Kidney (tissue), 14 donors: ENCODE data around the gene ASIP. TPM values are rescaled to one million over a fixed set of nuclear protein-coding genes. Genes with fewer than 3 reads are reported as not detected.
"Not testable (repeated sequence)": the region's sequence is repeated elsewhere in the genome, so short reads cannot be mapped to it uniquely, and the experiment has no call there.

Source experiments
- DNase-seq, 5 donors: peaks; one replicate each; pipeline ENCODE4 v3.0.0-alpha.2; 2013 to 2020
- FAIRE-seq: peaks from 2 replicates; lab custom pipeline; 2012; peaks lifted over from hg19 to GRCh38; lab: Jason Lieb, UNC
- H3K27ac ChIP-seq, 2 donors: one replicate each; pipeline ENCODE4 v1.7.0; 2013; ENCODE audit warnings: low read depth in 2 of 2, low read length in 2 of 2, inconsistent platforms in 1 of 2
- H3K27me3 ChIP-seq: one replicate; pipeline ENCODE4 v1.7.1; 2013; ENCODE audit warnings: low read length, inconsistent platforms; ENCODE audit not compliant: control insufficient read depth, insufficient read depth
- H3K36me3 ChIP-seq, 3 donors: one replicate each; pipeline versions ENCODE4 v1.7.0 to v1.7.1; 2013; ENCODE audit warnings: low read length in 3 of 3, control low read depth in 1 of 3, inconsistent platforms in 1 of 3; ENCODE audit not compliant: insufficient read depth in 3 of 3, control insufficient read depth in 2 of 3
- H3K4me1 ChIP-seq, 3 donors: one replicate each; pipeline versions ENCODE4 v1.7.0 to v1.7.1; 2013; ENCODE audit warnings: low read length in 3 of 3, inconsistent platforms in 1 of 3, low read depth in 1 of 3; ENCODE audit not compliant: control insufficient read depth in 2 of 3, insufficient read depth in 2 of 3
- H3K4me3 ChIP-seq, 3 donors: one replicate each; pipeline versions ENCODE4 v1.7.0 to v1.8.1; 2013; ENCODE audit warnings: low read length in 3 of 3, control low read depth in 1 of 3, inconsistent platforms in 1 of 3
- H3K9ac ChIP-seq, 3 donors: one replicate each; pipeline versions ENCODE4 v1.7.0 to v1.7.1; 2013; ENCODE audit warnings: low read length in 3 of 3, control low read depth in 1 of 3, inconsistent platforms in 1 of 3
- H3K9me3 ChIP-seq, 3 donors: one replicate each; pipeline versions ENCODE4 v1.7.0 to v1.7.1; 2013; ENCODE audit warnings: low read length in 3 of 3, control low read depth in 1 of 3, inconsistent platforms in 1 of 3; ENCODE audit not compliant: control insufficient read depth in 2 of 3, insufficient read depth in 1 of 3
- intact Hi-C: fragments of 100-400 bp; cut with DNase I; formaldehyde crosslinking; loops from one replicate; pipeline ENCODE4 v1.11.1; 2022
- polyA plus RNA-seq: library from polyadenylated mRNA; stranded (reverse); fragments of 350-450 nt; fragmentation: Illumina TruSeq; extraction: RNeasy Lipid Tissue Mini Kit (QIAGEN cat#74804); gene quantifications from one replicate; pipeline ENCODE4 v1.2.3, GENCODE V29; 2014; ENCODE audit warnings: low read depth, low replicate concordance; ENCODE audit not compliant: insufficient read depth
- total RNA-seq: library from RNA; stranded (reverse); fragmentation: NEBNext Ultra II Directional; extraction: Animal tissue kit (Norgen Biotek cat#: 25700); gene quantifications from one replicate; pipeline ENCODE4 v1.2.1, GENCODE V29; 2021
- TF ChIP-seq, protein P1 (sequence below): IDR thresholded peaks from 3 replicates; pipeline ENCODE4 v1.5.1; 2012; ENCODE audit warnings: mild to moderate bottlenecking, moderate library complexity, borderline replicate concordance; ENCODE audit not compliant: insufficient read depth; ENCODE audit errors: extremely low read depth
- donor health status: control.
- donor health status: control.
- donor health status: control.
- donor health status: control.
- donor health status: control.
- donor health status: DM: yes; HTN: yes; CAD: no.
- donor health status: Normal renal cell carcinoma (clear cell type).

The ASIP gene
- total and polyA plus RNA-seq, 2 donors from 2014 or later = 0.84 TPM; not detected in 1

DNA sequence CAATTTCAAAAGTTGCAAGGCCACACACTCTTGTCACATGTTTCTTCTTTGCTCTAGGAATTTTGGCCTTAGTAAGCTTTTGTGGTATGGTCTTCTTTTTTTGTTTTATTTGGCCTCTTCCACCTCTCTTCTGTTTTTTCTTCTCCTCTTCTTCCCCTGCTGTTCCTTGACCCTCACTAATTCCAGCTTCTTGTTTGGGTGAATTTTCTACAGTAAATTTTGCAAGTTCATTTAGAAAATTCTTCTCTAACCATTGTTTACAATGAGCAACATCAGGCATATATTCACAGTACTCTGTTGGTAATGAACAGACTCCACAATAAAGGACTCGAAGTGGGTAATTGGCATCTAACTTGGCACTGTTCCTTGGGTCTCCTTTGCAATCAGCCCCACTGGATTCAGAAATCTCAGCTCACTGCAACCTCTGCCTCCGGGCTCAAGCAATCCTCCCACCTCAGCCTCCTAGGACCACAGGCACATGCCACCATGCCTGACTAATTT is 5.0 kb downstream of the ASIP start:
- TF ChIP-seq, protein P1, sequence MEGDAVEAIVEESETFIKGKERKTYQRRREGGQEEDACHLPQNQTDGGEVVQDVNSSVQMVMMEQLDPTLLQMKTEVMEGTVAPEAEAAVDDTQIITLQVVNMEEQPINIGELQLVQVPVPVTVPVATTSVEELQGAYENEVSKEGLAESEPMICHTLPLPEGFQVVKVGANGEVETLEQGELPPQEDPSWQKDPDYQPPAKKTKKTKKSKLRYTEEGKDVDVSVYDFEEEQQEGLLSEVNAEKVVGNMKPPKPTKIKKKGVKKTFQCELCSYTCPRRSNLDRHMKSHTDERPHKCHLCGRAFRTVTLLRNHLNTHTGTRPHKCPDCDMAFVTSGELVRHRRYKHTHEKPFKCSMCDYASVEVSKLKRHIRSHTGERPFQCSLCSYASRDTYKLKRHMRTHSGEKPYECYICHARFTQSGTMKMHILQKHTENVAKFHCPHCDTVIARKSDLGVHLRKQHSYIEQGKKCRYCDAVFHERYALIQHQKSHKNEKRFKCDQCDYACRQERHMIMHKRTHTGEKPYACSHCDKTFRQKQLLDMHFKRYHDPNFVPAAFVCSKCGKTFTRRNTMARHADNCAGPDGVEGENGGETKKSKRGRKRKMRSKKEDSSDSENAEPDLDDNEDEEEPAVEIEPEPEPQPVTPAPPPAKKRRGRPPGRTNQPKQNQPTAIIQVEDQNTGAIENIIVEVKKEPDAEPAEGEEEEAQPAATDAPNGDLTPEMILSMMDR = no peak
- Histone ChIP-seq H3K9ac (no peak overlapping the region), H3K36me3 (no peaks in the 10 kb centered on the region), H3K9me3 (no peaks in the 10 kb centered on the region), H3K4me3 (no peak overlapping the region), H3K27me3 (no peaks in the 10 kb centered on the region), H3K4me1 (no peaks in the 10 kb centered on the region), H3K27ac (no peak overlapping the region)
- intact Hi-C loops = no loop called here
- DNase-seq (no peak), FAIRE-seq (no peak)

DNA sequence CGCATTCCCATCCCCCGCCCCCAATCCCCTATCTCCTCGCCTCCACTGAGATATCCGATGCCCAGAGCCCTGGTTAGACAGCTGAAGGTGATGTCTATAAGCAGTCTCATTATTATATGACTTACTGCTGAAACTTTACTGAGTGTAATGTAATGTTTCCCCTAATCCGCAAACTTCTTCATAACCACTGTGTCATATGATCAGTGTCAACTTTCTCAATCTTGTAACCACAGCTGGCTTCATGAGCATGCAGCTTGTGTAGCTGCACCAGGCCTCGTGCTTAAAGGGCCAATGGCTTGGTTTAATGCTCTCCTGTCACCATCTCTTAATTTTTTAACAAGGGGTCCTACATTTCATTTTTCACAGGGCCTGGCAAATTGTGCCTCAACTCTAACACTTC is 8.1 kb downstream of the ASIP start:
- Histone ChIP-seq H3K4me3 (no peak overlapping the region), H3K27me3 (no peaks in the 10 kb centered on the region)

DNA sequence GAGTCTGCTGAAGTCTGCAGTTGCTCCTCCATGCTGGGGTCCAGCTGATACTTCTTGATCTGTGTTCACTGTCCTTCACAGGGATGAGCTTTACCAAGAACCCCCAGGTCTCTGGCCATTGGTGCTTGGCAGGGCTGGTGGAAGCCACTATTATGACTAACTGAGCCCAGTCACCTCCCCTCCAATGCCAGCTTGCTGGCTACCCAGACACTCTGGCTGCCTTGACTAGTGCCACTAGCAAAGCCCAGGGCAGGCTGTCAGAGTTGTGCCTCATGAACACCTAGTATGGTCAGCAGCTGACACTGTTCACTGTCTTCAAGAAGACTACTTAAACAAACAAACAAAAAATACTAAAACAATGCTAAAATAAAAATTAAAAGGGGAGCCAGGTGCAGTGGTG is 8.8 kb downstream of the ASIP start:
- intact Hi-C loops = no loop called here
- H3K27me3 ChIP-seq = no peaks in the 10 kb centered on the region
- H3K4me1 ChIP-seq = no peaks in the 10 kb centered on the region
- no peak overlapping the region for H3K9ac ChIP-seq
- H3K9me3 ChIP-seq = no peaks in the 10 kb centered on the region
- DNase-seq (no peak), FAIRE-seq (no peak)
- no peaks in the 10 kb centered on the region for H3K36me3 ChIP-seq
- TF ChIP-seq, protein P1 = no peak
- H3K27ac ChIP-seq = no peak overlapping the region
- H3K4me3 ChIP-seq = no peak overlapping the region

More for the DNA sequence above, 8.1 kb downstream of the ASIP start:
- TF ChIP-seq, protein P1 = no peak
- Histone ChIP-seq H3K27ac (no peak overlapping the region), H3K36me3 (no peaks in the 10 kb centered on the region), H3K9me3 (no peaks in the 10 kb centered on the region), H3K4me1 (no peaks in the 10 kb centered on the region), H3K9ac (no peak overlapping the region)
- no peak for DNase-seq
- FAIRE-seq = no peak
- intact Hi-C loops = no loop called here

DNA sequence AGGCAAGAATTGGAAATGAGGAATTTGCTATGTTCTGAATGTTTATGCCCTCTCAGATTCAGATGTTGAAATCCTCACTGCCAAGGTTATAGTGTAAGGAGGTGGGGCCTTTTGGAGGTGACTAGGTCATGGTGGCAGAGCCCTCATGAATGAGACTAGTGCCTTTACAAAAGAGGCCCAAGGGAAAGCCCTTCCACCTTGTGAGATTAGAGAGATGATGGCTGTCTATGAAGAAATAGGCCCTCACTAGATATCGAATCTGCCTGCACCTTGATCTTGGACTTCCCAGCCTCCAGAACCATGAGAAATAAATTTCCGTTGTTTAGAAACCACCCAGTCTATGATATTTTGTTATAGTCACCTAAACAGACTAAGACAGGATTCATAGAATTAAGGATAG is 10.4 kb downstream of the ASIP start:
- intact Hi-C loops = no loop called here
- H3K27me3 ChIP-seq = no peaks in the 10 kb centered on the region
- TF ChIP-seq, protein P1 = no peak
- no peak overlapping the region for H3K9ac ChIP-seq
- H3K4me3 ChIP-seq = no peak overlapping the region
- no peak for FAIRE-seq
- no peaks in the 10 kb centered on the region for H3K9me3 ChIP-seq
- H3K27ac ChIP-seq = no peak overlapping the region
- no peaks in the 10 kb centered on the region for H3K4me1 ChIP-seq
- H3K36me3 ChIP-seq = no peaks in the 10 kb centered on the region
- DNase-seq = no peak

DNA sequence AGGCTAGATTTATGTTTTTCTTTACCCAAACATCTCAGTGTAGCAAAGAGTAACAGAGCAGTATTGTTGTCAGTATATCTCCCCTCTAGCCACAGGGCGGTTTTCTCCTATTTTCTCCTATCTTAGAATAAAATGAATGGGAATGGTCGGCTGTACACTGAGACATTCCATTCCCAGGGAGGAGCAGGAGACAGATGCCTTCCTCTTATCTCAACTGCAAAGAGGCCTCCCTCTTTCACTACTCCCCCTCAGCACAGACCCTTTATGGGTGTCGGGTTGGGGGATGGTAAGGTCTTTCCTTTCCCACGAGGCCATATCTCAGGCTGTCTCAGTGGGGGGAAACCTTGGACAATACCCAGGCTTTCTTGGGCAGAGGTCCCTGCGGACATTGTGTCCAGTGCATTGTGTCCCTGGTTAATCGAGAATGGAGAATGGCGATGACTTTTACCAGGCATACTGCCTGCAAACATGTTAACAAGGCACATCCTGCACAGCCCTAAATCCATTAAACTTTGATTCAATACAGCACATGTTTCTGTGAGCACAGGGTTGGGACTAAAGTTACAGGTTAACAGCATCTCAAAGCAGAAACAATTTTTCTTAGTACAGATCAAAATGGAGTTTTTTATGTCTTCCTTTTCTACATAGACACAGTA is 11.3 kb downstream of the ASIP start:
- H3K27ac ChIP-seq, H3K27me3 ChIP-seq, FAIRE-seq, DNase-seq, intact Hi-C loops, H3K9me3 ChIP-seq, H3K4me1 ChIP-seq, H3K36me3 ChIP-seq, H3K9ac ChIP-seq, H3K4me3 ChIP-seq: not testable (repeated sequence)
